C1 segment of cervical spinal cord (tissue), 14 donors: ENCODE measurements around the gene SHISAL1.

Experiments
- DNase-seq, 14 donors: peaks; one replicate each; lab custom pipeline; 2025; lab: John Stamatoyannopoulos, UW

Gene SHISAL1

DNA sequence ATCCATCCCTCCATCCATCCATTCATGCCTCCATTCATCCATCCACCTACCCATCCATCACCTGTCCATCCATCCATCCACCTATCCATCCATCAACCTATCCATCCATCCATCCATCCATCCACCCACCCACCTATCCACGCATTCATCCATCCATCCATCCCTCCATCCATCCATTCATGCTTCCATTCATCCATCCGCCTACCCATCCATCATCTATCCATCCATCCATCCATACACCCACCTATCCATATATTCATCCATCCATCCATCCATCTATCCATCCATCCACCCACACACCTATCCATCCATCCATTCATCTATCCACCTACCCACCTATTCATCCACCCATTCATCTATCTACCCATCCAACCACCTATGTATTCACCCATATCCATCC lies 118.2 kb downstream of the SHISAL1 start:
- DNase-seq, result no peak
